ENCODE measurements around the gene TPP2.

GRCh38 chr13:102721800-102722231 lies 125.0 kb downstream of the TPP2 start:
- TF ChIP-seq EZH2 (IDR thresholded peaks at IDR 0.05; ENCODE audit: insufficient read depth, poor library complexity, severe bottlenecking) (no peak), EZH2phosphoT487 (IDR thresholded peaks at IDR 0.05; ENCODE audit: insufficient read depth, low read depth) (no peak)
